ENCODE data around the gene PDXP.

GRCh38 chr22:37662039-37662438, 3.5 kb downstream of the PDXP start:
- TF ChIP-seq POLR2AphosphoS5 (IDR thresholded peaks at IDR 0.05; ENCODE audit: low read depth, low read length) (no peak), POLR2A (IDR thresholded peaks at IDR 0.05; ENCODE audit: low read depth, low read length) (no peak)
